NCI-H524 (cell line): Measurements from ENCODE around the gene SLC25A20.
"Not testable (repeated sequence)": the region's sequence is repeated elsewhere in the genome, so short reads cannot be mapped to it uniquely, and the experiment has no call there.

Experiments
- DNase-seq, 2 experiments: peaks; one replicate each; lab custom pipeline; 2025; lab: John Stamatoyannopoulos, UW

Gene SLC25A20

GRCh38 chr3:48898383-48899234 lies at the start of gene SLC25A20:
Gene SLC25A20, minus strand, starts transcription at chr3:48898882. Its CDS starts 88 bp downstream, at chr3:48898794.
- DNase-seq, result peak; percentile 70 to 86

GRCh38 chr3:48945891-48946549 lies 47.3 kb upstream of the SLC25A20 start:
- DNase-seq, result no peak

GRCh38 chr3:48945432-48945831 lies 46.8 kb upstream of the SLC25A20 start:
- DNase-seq, result no peak

GRCh38 chr3:48938689-48939088 lies 40.0 kb upstream of the SLC25A20 start:
- DNase-seq, result no peak

GRCh38 chr3:48938156-48938555 lies 39.5 kb upstream of the SLC25A20 start:
- DNase-seq, result no peak

GRCh38 chr3:48935530-48935929 lies 36.8 kb upstream of the SLC25A20 start:
- DNase-seq, result no peak

GRCh38 chr3:48934333-48934991 lies 35.8 kb upstream of the SLC25A20 start:
- no peak for DNase-seq

GRCh38 chr3:48931944-48932580 lies 33.4 kb upstream of the SLC25A20 start:
- DNase-seq, result no peak

GRCh38 chr3:48930590-48930989 lies 31.9 kb upstream of the SLC25A20 start:
- DNase-seq, result no peak

- DNase-seq, result no peak
Observed at GRCh38 chr3:48929358-48930035, 30.8 kb upstream of the SLC25A20 start.

GRCh38 chr3:48928679-48929078 lies 30.0 kb upstream of the SLC25A20 start:
- no peak for DNase-seq

GRCh38 chr3:48927928-48928327 lies 29.2 kb upstream of the SLC25A20 start:
- no peak for DNase-seq

GRCh38 chr3:48926425-48927392 lies 28.0 kb upstream of the SLC25A20 start:
- DNase-seq, result no peak

- peak in 1 of 2 experiments; percentile 27 for DNase-seq
Observed at GRCh38 chr3:48919215-48920138, 20.8 kb upstream of the SLC25A20 start.

GRCh38 chr3:48918388-48919214 lies 19.9 kb upstream of the SLC25A20 start, which contains the start of gene ARIH2:
Gene ARIH2, plus strand, starts transcription at chr3:48918842. Its CDS starts 8,717 bp downstream, at chr3:48927559.
- peak; percentile 84 to 94 for DNase-seq

- DNase-seq, result no peak
Observed at GRCh38 chr3:48915296-48915695, 16.6 kb upstream of the SLC25A20 start.

- DNase-seq, result not testable (repeated sequence)
Observed at GRCh38 chr3:48907026-48907425, 8.3 kb upstream of the SLC25A20 start.

GRCh38 chr3:48899273-48899672 lies 591 bp upstream of the SLC25A20 start:
- no peak for DNase-seq
